Measurements from ENCODE around the gene PLVAP.

DNA sequence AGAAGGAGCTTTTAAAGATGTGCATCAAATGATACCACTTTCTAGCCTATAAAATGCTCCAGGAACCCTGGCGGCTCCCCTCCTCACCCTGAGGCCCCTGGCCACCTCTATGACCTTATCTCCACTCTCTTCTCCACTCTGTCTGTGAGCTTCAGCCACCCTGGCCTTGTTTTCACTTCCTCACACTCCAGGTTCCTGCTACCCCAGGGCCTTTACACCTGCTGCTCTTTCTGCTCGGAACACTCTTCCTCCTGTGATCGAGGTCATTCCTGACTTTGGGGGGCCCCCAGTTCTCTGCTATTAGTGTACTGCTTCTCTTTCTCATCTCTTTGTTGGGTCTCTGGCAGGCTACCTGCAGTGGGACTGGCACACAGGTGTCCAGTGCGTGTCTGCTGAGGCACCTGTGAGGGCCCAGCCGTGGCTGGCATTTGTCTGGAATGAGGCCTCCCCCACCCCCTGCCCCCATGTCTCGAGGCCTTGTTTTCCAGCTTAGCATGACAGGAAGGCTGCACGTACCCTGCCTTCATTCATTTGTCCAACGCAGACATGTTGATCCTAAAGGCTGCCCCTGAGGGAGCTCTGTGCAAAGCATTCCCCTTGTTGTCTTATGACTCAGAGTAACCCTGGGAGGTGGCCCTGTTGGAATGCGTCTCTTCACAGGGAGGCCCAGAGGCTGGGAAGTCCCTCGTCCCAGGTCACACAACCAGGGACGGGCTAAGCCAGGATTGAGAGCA lies 65.5 kb downstream of the PLVAP start:
- TF ChIP-seq POLR2A (IDR thresholded peaks at IDR 0.05): no peak
- TF ChIP-seq, protein P1, sequence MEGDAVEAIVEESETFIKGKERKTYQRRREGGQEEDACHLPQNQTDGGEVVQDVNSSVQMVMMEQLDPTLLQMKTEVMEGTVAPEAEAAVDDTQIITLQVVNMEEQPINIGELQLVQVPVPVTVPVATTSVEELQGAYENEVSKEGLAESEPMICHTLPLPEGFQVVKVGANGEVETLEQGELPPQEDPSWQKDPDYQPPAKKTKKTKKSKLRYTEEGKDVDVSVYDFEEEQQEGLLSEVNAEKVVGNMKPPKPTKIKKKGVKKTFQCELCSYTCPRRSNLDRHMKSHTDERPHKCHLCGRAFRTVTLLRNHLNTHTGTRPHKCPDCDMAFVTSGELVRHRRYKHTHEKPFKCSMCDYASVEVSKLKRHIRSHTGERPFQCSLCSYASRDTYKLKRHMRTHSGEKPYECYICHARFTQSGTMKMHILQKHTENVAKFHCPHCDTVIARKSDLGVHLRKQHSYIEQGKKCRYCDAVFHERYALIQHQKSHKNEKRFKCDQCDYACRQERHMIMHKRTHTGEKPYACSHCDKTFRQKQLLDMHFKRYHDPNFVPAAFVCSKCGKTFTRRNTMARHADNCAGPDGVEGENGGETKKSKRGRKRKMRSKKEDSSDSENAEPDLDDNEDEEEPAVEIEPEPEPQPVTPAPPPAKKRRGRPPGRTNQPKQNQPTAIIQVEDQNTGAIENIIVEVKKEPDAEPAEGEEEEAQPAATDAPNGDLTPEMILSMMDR (IDR thresholded peaks at IDR 0.05): no peak
